Body of pancreas (tissue), 4 donors: ENCODE data around the gene EMP2.

Experiments used
- CTCF ChIP-seq, 7 experiments: fragments of 450-650 bp in 4 of 7; fragments of 200-600 bp in 3 of 7; sonication (generic) in 3 of 7; IDR thresholded peaks; one replicate each; pipeline ENCODE4 v1.5.1; 2016 to 2019; ENCODE audit warnings: antibody characterized with exemption in 7 of 7
- POLR2A ChIP-seq, 3 donors: fragments of 450-650 bp; IDR thresholded peaks; one replicate each; pipeline ENCODE4 v1.6.1; 2016; ENCODE audit warnings: antibody characterized with exemption in 3 of 3, mild to moderate bottlenecking in 2 of 3

- TF ChIP-seq CTCF (IDR thresholded peaks at IDR 0.05): no peak
- no peak for TF ChIP-seq POLR2A (IDR thresholded peaks at IDR 0.05)
These were observed 61.8 kb downstream of the EMP2 start for GRCh38 chr16:10518479-10519041.
